KOPT-K1 (cell line): ENCODE measurements around the gene RCAN2.

Source experiments
- H3K27ac ChIP-seq: fragments of 200-600 bp; sonication (generic); 2 replicates; pipeline ENCODE4 v1.5.1; 2016; ENCODE audit warnings: antibody characterized with exemption, mild to moderate bottlenecking, low read depth, low read length; ENCODE audit not compliant: poor library complexity, severe bottlenecking
- H3K36me3 ChIP-seq: fragments of 200-600 bp; sonication (generic); 2 replicates; pipeline ENCODE4 v1.5.1; 2017; ENCODE audit warnings: antibody characterized with exemption, mild to moderate bottlenecking, low read length, moderate library complexity; ENCODE audit not compliant: insufficient read depth
- H3K9me3 ChIP-seq: fragments of 200-600 bp; sonication (generic); 2 replicates; pipeline ENCODE4 v1.5.1; 2017; ENCODE audit warnings: antibody characterized with exemption, low read length, mild to moderate bottlenecking; ENCODE audit not compliant: insufficient read depth, poor library complexity, severe bottlenecking

Gene RCAN2

DNA sequence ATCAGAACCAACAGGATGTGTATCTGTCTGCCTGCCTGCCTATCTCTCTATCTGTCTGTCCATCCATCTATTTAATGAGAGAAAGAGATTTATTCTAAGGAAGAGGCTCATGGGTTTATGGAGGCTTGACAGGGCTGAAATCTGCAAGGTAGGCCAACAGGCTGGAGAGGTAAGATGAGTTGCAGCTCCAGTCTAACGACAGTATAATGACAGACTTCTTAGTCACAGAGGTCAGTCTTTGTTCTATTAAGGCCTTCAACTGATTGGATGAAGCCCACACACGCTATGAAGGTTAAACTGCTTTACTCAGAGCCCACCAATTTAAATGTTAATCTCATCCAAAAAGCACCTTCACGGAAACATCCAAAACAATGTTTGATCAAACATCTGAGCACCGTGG is 220.1 kb downstream of the RCAN2 start:
- Histone ChIP-seq H3K27ac (no peak overlapping the region), H3K36me3 (no peaks in the 10 kb centered on the region)

DNA sequence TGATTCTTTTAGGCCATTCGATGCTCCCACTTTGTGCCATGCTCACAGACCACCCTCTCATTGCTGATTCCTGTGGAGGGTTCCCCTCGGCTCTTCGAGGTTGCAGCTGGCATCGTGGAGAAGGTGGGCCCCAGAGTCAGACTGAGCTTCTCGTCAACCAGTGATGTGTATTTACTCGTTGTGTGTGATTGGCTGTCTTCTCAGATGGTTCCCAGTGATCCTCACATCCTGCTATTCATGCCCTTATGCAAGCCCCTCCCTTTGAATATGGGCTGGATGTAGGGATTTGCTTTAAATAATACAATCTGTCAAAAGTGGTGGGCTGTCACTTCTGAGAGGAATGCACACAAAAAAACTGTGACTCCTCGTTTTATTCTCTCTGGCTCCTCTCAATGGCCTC is 220.9 kb downstream of the RCAN2 start:
- Histone ChIP-seq H3K27ac (no peak overlapping the region), H3K36me3 (no peaks in the 10 kb centered on the region), H3K9me3 (no peaks in the 10 kb centered on the region)

More for the DNA sequence above, 220.1 kb downstream of the RCAN2 start:
- H3K9me3 ChIP-seq, result no peaks in the 10 kb centered on the region

DNA sequence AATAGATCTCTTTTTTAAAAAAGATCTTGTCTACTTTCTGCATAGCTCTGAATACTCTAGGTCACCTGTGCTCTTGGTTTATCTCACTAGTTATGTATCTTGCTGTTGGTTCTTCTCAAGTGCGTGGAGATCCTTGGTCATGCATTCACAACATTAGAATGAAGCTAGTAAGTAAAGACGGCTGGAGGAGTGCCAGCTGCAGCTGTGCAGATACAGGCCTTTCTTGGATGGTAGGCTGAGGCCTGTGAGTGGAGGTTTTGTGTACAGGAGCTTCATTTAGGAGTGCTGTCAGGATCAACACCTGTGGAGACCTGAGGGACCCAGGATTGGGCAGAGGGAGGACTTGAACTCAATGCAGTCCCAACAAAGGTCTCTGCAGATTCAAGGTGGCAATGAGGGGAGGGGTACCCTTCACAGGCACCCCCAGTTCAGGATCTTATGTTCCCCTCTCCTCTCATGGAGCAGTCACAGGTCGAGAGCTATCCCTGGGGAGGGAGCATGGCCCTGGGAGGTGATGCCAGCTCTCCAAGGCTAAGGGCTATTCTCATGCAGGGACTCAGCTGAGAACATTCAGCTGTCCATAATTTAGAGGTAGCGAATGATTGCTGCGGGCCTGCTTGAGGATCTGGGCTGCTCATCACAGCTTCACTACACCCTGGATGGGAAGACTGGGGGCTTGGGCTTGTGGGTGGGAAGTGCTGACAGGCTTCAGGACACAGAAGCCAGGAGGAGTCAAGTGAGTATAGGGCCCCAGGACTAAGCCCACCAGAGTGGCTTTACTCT is 221.6 kb downstream of the RCAN2 start:
- H3K36me3 ChIP-seq, result no peaks in the 10 kb centered on the region
- H3K9me3 ChIP-seq, result no peaks in the 10 kb centered on the region
- no peak overlapping the region for H3K27ac ChIP-seq

DNA sequence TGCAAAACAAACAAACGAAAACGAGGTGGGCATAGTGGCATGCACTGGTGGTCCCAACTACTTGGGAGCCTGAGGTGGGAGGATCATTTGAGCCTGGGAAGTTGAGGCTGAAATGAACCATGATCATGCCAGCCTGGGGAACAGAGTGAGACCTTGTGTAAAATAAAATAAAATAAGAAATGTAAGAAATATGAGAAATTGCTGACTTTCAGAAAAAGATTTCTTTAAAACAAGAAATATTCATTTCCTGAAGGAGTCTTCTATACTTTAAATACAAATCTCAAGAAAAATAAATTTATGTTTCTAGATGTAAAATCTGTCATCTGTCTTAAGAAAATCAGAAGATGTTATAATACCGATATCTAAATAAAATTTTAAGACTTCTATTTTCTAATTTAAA is 223.7 kb downstream of the RCAN2 start:
- Histone ChIP-seq H3K27ac (no peak overlapping the region), H3K9me3 (no peaks in the 10 kb centered on the region), H3K36me3 (no peaks in the 10 kb centered on the region)

DNA sequence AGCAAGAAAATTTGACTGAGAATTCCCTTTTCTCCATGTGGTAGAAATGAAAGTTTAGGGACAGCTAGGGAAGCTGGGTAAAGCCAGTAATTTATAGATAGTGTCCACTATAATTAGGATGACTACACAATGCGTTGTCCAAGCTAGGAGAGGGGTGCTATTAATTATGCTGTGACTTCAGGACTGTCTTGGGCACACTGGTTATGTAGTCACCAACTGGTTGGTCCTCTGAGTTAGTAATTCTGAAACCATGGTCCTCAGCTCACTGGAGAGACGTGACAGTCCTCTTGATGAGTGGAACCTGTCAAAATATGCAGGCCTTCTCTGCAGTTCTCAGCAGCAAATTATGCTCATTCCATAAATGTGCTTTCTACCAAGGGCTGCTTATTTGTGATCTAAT is 225.9 kb downstream of the RCAN2 start:
- Histone ChIP-seq H3K27ac (no peak overlapping the region), H3K36me3 (no peaks in the 10 kb centered on the region), H3K9me3 (no peaks in the 10 kb centered on the region)

DNA sequence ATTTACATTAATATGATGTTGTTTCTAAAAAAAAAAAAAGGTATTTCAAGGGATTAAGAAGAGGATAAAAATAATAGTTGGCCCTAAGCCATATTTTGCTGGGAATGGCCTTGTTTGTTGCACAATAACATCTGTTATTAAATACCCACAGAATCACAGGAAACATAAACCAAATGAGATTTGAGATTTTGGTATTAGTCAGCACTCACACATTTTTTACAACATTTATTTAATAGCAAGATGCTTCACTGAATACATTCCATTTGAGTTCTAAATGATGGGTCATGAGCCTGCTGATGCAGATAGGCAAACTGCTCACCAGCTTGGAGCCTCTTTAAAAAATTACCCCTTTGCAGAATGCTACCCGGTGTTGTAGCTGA is 227.6 kb downstream of the RCAN2 start:
- Histone ChIP-seq H3K36me3 (no peaks in the 10 kb centered on the region), H3K27ac (no peak overlapping the region), H3K9me3 (no peaks in the 10 kb centered on the region)

DNA sequence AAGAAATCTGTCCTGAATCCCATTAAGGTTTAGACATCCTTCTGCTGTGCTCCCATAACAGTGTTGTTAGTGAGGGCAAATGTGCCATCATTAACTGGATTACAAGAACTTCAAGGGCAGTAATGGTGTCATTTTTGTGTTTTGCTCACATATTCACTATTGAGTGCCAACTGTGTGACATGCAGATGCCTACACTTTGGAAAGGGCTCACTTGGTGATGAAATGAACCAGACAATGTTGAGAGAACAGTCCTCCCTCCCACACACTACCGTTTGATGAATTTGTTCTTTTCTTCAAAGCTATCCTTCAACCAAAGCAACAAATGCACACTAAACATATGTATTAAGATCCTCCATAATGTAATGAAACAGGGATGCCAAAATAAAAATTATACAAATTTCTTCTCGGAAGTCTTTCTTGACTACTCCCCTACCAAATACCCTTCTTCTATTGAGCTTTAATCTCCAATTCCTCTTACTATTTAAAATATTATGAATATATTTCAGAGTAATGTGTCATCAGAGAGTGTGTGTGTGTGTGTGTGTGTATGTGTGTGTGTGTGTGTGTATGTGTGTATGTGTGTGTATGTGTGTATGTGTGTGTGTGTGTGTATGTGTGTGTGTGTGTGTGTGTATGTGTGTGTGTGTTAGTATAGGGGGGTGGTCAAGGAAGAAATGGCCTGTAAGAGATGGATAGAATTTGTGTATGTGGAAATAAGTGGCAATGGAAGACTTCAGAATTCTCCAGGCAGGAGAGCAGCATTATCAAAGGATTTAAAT is 228.1 kb downstream of the RCAN2 start:
- H3K27ac ChIP-seq, result no peak overlapping the region
- H3K36me3 ChIP-seq, result no peaks in the 10 kb centered on the region
- no peaks in the 10 kb centered on the region for H3K9me3 ChIP-seq

DNA sequence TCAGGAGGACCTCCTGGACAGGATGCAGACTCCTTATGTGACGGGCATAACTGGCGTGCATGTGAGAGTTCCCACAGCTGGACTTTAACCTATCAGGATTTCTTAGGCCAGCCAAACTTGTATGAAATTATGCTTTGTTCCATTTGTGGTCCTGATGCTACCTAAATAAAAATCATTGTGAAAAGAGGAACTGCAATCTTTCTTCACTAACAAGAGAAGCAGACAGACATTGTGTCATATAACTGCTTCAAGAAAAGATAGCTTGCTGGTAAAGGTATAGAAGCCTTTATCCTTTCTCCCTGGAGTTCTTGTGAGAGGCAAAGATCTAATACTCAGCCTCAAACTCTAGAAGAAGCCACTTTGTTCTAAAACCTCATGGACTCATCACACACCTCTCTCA is 233.0 kb downstream of the RCAN2 start:
- H3K9me3 ChIP-seq, result no peaks in the 10 kb centered on the region
- H3K36me3 ChIP-seq, result no peaks in the 10 kb centered on the region
- H3K27ac ChIP-seq, result no peak overlapping the region

DNA sequence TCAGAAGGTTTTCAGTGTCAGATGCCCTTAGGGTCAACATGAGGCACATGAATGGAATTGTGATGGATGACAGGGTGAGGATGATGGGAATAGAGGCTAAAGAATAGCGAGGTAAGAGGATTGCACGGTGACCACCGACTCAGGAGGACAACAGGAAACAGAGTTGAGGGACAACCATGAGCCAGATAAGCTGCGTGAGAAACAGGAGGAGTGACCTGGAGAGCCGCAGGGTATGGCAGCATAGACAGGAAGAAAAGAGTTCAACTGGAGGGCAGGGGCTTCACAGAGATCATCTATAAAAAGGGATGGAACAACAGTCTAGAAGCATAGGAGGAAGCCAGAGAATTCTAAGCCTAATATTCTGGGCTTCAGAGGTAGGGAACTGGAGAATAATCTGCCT is 235.7 kb downstream of the RCAN2 start:
- H3K36me3 ChIP-seq, result no peaks in the 10 kb centered on the region
- no peaks in the 10 kb centered on the region for H3K9me3 ChIP-seq
- no peak overlapping the region for H3K27ac ChIP-seq

DNA sequence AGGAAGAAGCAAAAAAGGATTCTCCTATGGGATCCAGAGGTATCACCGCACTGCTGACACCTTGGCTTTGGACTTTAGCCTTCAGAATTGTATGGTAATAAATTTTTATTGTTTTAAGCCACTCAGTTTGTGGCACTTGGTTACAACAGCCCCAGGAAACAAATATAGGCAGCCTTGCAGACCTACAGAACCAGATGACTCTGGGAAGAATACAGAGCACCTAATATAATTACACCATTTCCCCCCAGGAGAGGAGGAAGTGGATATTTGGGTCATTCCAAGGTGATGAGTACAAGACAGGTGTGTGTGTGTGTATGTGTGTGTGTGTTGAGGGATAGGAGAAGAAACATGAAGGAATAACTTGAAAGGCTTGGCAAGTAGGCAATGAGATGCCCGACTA is 236.3 kb downstream of the RCAN2 start:
- H3K36me3 ChIP-seq, result no peaks in the 10 kb centered on the region
- H3K27ac ChIP-seq, result no peak overlapping the region
- no peaks in the 10 kb centered on the region for H3K9me3 ChIP-seq

DNA sequence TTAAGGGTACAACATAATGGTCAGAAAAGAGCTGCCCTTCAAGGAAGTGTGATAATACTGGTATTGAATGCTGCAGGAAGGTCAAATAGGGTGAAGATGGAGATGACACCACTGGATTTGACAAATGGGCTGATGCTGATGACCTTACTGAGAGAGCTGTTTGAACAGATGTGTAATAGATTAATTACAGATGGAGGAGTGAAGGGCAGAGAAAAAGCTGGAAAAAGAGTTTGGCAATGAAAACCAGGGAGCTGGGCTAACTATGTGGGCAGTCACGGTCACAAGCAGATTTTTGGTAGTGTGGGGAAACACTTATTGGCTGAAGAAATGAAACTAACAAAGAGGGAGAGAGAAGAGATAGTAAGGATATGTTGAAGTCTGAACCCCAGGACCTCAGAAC is 236.9 kb downstream of the RCAN2 start:
- Histone ChIP-seq H3K9me3 (no peaks in the 10 kb centered on the region), H3K27ac (no peak overlapping the region), H3K36me3 (no peaks in the 10 kb centered on the region)

DNA sequence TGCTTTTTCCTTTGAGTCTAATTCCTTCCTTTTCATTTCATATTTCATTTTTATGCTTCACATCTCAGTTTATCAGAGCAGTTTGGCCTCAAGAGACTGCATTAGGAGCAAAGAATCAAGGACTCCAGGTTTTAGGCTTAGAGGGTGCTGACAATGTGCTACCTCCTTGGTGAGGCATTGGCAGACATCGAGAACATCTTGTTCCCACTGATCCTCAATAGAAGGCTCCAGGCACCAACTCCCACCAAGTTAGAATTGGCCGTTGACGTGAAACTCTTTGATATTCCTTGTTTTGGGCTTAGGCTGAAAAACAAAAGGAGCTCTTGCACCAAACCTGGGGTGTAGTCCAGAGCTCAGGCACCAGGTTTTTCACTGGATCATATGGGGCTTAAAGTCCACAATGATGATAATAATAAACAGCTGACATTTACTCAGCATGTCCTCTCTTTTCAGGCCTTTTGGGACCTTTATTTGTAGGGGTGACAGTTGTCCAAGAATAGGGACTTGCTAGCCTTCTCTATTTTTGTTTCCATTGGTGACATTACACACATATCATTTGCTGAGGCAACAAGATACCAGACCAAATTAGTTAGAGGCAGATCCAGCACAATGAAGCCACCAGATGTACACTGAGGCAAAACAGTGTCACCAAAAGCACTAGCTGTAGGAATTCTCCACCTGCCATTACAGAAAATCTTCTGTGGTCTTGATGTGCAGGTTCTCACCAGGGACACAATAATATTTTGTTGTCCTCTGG is 239.5 kb downstream of the RCAN2 start:
- H3K36me3 ChIP-seq, result no peaks in the 10 kb centered on the region
- H3K9me3 ChIP-seq, result no peaks in the 10 kb centered on the region

DNA sequence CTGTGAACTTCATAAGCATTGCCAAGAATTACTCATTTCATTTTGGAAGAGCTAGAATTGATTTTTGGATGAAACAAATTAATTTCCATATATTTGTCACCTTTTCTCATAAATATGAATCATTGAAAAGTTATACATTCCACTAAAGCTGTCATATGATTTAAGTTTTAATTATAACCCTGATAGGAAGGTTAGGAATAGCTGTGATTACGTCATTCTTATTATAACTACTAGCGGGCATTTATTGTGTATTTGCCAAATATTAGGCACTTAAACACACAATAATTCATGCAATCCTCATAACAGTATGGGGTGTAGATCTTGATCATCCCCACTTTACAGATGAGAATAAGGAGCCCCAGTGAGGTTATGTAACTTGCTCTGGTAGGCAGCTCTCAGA is 243.1 kb downstream of the RCAN2 start:
- Histone ChIP-seq H3K27ac (no peak overlapping the region), H3K9me3 (no peaks in the 10 kb centered on the region), H3K36me3 (no peaks in the 10 kb centered on the region)

More for the DNA sequence above, 239.5 kb downstream of the RCAN2 start:
- no peak overlapping the region for H3K27ac ChIP-seq

DNA sequence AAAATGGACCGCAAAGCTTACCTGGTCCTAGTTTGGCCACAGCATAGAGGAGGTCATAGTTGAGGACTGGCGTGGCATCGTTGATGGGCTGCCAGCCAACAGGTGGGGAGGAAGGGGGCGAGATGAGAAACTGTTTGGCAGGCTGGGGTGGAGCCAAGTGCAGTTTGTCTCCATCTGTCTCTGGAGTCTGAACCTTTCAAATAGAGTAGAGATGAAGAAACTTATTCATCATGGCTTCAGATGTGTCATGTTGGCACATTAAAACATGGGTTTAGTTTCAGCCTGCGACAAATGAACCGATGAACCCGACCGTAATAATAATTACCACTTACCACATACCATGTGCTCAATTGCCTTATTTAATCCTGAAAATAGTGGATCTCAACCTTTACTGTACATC is 244.5 kb downstream of the RCAN2 start:
- Histone ChIP-seq H3K36me3 (no peaks in the 10 kb centered on the region), H3K9me3 (no peaks in the 10 kb centered on the region), H3K27ac (no peak overlapping the region)

DNA sequence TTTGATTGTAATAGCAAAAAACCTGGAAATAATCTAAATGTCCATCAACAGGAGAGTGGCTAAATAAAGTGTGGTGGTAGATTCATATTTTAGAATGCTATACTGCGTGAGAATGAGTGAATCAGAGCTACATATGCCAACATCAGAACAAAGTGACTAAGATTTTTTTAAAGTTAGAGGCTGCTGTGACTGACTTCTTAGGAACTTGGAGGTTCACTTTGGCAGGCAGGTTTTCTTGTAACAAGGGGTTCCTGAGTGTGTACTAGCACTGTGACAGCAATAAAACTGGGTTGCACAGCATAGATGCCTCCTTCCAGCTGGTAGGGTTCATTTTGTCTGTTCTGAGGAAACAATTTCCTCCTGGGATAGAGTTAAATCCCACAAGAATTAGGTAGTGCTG is 245.2 kb downstream of the RCAN2 start:
- Histone ChIP-seq H3K27ac (no peak overlapping the region), H3K36me3 (no peaks in the 10 kb centered on the region), H3K9me3 (no peaks in the 10 kb centered on the region)
